AG08396 (cell line): ENCODE results near the gene ATP13A2.

Experiments used
- DNase-seq: peaks from one replicate; pipeline ENCODE4 v3.0.0; 2012; ENCODE audit warnings: low spot score, mixed read lengths

The ATP13A2 gene

GRCh38 chr1:17028662-17029188 lies 17.0 kb upstream of the ATP13A2 start:
- no peak for DNase-seq

GRCh38 chr1:17027900-17028299 lies 16.2 kb upstream of the ATP13A2 start:
- DNase-seq = no peak

DNA sequence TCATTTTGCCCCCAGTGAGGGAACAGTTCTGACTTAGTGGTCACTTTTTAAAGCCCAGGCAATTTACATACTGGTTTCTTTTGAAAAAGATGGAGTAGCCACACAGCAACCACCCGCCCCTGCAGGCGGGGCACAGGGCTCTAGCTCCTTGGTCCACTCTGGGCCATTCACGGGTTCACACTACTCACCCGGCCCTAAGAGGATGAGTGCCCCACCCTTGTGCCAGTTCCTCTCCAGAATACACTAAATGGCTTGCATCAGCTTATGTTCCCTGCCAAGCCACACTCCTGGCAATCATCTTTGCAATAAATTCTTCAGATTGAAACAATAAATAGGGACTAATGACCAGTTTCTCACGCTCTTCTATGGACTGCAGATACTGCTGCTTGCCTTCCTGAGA lies 15.7 kb upstream of the ATP13A2 start:
- no peak for DNase-seq

GRCh38 chr1:17024721-17025120 lies 13.0 kb upstream of the ATP13A2 start:
- no peak for DNase-seq

GRCh38 chr1:17023573-17023972 lies 11.8 kb upstream of the ATP13A2 start:
- no peak for DNase-seq

GRCh38 chr1:17023102-17023501 lies 11.4 kb upstream of the ATP13A2 start:
- DNase-seq = no peak

GRCh38 chr1:17021896-17022295 lies 10.2 kb upstream of the ATP13A2 start:
- DNase-seq = no peak

DNA sequence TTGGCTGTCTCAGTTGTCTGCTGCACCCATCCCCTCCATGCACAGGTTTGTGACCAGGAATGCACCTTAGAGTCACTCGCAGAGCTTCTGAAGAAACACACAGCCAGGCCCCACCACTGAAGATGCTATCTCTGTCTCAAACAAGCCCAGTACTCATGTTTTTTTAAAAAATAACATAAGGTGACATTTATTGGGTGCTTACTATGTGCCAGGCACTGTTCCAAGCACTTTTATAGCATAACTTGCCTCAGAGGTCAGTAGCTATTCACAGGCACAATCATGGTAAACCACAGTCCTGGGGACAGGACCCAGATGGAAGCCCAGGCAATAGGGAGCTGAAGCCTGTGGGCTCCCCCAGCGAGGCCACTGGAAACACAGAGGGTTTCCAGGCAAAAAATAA lies 8.8 kb upstream of the ATP13A2 start:
- DNase-seq = no peak

DNA sequence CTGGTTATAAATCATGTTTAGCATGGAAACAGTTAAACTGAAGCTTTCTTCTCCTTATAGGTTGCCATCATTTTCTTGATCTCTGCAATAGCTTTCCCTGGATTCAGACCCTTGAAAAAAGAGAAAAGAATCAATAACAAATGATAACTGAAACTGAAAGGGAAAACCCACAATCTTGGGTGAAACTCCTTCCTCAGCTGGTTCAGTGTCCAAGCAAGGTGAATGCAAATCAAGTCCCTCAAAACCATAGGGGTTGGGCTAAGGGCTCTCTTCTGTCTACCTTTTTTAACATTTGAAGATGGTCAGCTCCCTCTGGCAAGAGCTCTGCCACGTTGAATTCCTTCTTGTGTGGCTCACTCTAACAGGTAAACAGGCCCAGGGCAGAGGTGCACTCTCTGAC lies 7.1 kb upstream of the ATP13A2 start:
- no peak for DNase-seq

GRCh38 chr1:17017435-17017834 lies 5.7 kb upstream of the ATP13A2 start:
- no peak for DNase-seq

- peak; percentile 17 for DNase-seq
Observed at GRCh38 chr1:17016317-17016661, 4.6 kb upstream of the ATP13A2 start.

DNA sequence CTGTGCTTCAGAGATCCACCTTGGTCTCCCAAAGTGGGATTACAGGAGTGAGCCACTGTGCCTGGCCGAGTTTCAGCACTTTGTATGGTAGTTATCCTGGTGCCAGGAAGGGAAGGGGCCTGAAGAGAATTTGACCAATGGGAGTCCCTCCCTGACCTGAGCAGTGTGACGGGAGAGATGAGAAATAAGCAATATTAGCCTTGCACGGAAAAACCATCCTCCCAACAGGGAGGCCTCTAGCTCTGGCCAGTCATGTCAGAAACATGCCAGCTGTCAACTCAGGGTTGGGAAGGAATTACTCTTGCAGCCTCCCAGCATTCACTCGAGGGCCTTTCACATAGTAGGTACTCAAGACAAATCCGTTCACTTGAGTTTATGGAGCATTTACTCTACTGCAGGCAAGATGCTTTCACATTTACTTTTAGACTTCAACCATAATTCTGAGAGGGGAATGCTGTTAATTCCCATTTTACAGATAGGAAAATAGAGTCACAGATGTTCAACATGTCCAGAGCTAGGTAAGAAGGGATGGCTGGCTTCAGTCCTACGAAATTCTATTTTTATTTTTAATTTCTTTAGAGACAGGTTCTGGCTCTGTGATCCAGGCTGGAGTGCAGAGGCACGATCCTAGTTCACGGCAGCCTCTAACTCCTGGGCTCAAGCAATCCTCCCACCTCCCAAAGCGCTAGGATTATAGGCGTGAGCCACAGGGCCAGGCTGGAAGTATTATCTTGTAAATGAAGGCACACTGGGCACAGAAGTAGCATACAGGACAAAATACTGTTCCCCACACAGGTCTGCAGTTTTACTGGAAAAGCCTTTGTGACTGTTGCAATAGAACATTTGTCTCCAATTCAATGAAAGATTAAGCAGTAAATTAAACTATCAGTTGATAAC lies 3.2 kb upstream of the ATP13A2 start:
- peak; percentile 38 for DNase-seq

DNA sequence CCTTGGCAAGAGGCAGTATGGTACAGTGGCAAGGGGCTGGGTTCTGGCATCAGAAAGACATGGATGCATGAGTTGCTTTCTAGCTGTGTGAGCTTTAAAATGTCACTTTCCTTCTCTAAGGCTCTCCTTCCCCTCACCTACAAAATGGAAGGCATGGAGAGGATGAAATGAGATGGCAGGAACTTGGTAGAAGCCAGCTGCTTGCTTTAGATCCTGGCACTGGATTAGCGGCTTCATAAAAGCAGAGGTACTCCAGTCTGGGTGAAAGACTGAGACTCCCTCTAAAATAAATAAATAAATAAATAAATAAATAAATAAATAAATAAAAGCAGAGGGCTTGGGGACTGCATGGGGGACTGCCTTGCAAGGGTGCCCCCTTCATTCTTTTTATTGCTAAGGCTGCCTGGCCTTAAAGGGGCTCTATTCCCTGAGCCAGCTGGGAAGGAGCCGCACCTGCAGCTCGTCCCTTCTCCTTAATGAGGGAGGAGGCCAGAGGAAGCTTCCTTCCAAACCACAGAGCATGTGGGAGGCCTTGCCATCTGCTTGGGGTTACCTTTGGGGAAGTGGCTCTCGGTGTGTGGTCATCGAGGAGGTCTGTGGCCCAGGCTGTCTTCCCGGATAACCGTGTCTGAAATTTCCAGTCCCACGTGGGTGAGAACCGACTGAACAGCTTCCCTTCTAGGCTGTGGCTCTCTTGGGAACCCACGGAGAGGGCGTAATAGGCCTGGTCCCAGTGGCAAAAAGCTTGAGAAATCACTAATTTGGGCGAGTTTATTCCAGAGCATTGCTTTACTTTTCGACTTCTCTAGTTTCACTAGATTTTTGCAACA lies 2.0 kb upstream of the ATP13A2 start:
- no peak for DNase-seq

DNA sequence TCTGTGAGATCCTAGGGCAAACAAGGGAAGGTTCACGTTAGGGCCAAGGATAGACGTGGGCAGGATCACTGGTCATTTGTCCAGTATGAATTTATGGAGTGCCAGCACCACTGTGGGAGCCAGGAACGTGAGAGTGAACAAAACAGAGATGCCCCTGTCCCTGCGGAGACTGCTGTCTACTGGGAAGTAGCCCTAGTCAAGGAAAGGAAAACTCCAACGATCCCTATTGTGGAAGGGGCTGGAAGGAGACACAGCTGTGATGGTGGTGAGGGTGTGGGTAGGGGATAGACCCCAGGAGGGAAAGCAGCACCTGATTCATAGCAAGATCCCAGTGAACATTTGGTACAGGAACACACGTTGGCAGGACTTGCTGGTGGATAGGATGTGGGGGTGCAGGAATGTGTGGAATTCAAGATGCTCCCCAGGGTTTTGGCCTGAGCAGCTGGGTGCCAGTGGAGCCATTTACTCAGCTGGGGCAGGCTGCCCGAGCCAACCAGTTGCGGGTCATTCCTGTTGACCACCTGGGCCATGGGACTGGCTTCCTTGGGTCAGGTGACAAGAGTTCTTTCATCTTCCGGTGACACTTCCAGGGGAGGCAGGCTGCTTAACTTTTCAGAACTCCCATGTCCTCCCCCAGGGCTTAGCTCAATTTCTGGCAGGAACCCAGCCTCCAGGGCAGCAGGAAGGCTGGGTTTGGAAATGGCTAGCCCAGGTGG lies 1.2 kb upstream of the ATP13A2 start:
- DNase-seq = peak; percentile 8

DNA sequence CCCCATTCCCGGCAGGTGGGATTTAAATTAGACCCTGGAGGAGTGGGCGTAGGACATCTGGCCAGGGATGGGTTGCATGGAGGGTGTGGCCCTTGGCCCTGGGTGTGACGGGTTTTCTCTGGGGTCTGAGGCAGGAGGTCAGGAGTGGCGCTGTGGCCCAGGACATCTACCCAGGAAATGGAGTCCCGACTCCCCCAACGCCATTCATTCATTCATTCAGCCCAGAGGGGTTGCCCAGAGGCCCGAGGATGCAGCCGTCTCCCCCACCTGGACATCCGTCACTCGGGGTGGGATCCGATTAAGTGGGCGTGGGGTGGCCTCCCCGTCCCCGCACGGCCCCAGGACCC lies 663 bp downstream of the ATP13A2 start:
- DNase-seq = peak; percentile 17

- peak; percentile 20 for DNase-seq
Observed at GRCh38 chr1:17009706-17010105, 2.0 kb downstream of the ATP13A2 start.

- DNase-seq = no peak
Observed at GRCh38 chr1:17008208-17008855, 3.4 kb downstream of the ATP13A2 start.

DNA sequence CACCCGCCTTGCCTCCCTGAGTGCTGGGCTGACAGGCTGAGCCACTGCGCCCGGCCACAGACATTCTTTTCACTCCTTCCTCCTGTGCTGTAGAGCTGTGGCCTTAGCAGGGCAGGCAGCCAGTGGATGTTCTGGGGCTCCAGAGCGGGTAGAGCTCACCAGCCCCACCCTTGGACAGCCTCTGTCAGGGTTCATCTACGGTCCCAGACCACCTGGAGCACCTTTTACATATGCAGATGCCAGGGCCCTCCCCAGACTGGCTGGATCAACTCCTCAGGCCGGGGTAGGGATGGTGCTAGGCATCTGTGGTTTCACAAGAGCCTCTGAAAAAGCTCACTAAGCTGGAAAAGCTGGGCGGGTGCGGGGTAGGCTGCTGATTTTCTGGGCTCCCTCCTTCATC lies 4.6 kb downstream of the ATP13A2 start:
- DNase-seq = no peak

GRCh38 chr1:17005365-17005740 lies 6.4 kb downstream of the ATP13A2 start:
- DNase-seq = no peak

GRCh38 chr1:17004466-17005364 lies 7.0 kb downstream of the ATP13A2 start:
- DNase-seq = peak; percentile 24

GRCh38 chr1:17002524-17002902 lies 9.2 kb downstream of the ATP13A2 start:
- no peak for DNase-seq
